ENCODE data around the gene CLIP4. TPM values are rescaled to one million over a fixed set of nuclear protein-coding genes. Genes with fewer than 3 reads are reported as not detected.
A peak's percentile ranks its signal among the peaks of the same experiment; 100 is the strongest.

Gene CLIP4
- polyA plus RNA-seq, 1 experiment: 38.8 TPM

DNA sequence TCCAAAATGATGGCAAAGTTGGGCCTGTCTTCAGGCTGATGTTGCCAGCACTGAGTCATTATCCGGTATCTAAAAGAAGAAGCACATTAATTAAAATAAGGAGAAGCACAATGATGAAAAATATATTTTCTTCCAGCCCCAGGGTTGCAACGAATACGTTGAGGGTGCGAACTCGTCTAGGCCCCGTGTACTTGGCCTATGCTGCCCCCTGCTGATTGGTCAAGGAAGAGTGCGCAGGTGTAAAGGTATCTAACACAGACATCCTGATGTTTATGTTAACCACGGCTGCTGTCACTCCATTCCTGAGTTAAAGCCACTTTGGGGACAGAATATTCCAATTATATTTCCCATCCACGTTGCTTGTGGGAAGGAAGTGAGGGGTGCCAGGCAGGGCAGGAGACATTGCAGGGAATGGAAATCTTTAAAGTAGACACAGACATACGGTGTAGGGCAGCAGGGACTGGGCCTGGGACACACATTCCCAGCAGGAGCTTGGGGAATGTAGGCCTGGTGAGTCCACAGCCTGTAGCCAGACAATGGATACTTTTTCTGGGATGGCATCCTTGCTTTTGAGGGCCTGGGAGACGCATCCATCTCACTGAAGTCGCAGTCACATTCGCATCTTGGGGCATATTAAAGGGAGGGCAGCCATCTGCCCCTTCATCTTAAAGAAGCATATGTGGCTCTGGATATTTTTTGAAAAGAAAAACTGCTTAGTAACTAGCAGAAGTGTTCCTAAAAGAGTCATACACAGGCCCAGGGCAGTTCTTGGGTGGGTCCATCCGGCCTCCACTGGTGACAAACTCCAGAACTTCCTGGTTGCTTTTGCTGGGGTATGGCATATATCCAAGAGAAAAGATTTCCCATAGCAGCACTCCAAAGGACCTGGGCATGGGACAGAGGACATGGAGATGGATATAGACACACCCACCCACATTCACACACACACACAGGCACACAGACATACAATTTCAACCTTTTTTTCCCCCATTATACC lies 81.9 kb downstream of the CLIP4 start:
- TF ChIP-seq CTCF (IDR thresholded peaks at IDR 0.05; ENCODE audit: insufficient read depth, low read depth, low read length): peak; percentile 82
- CTCF ChIA-PET: interaction anchor here (1.4 to 2.0 kb wide), 2 partner anchors 34 to 241 kb away, joined by 5 to 6 read pairs; no protein-coding TSS in a partner anchor

GRCh38 chr2:29201979-29202378 lies 86.8 kb downstream of the CLIP4 start:
- TF ChIP-seq CTCF (IDR thresholded peaks at IDR 0.05; ENCODE audit: insufficient read depth, low read depth, low read length): no peak
- Histone ChIP-seq H3K36me3 (ENCODE audit: control insufficient read depth, insufficient read depth, low read length) (no peaks in the 10 kb centered on the region), H3K27me3 (ENCODE audit: control insufficient read depth, insufficient read depth, low read length) (no peaks in the 10 kb centered on the region), H3K4me3 (ENCODE audit: low read depth, low read length) (no peak overlapping the region)
- no peak for DNase-seq (ENCODE audit: low read depth)
- ChIA-PET POLR2A (interaction anchor here (0.6 kb wide), 1 partner anchor 894 kb away, joined by 3 read pairs; no protein-coding TSS in a partner anchor), CTCF (interaction anchor here (0.8 to 2.3 kb wide), 4 partner anchors 11 to 244 kb away, joined by 3 to 12 read pairs (median 4); no protein-coding TSS in a partner anchor)

More for the DNA sequence above, 81.9 kb downstream of the CLIP4 start:
- H3K4me3 ChIP-seq (ENCODE audit: low read depth, low read length): no peak overlapping the region
- no peak for DNase-seq (ENCODE audit: low read depth)
- H3K27me3 ChIP-seq (ENCODE audit: control insufficient read depth, insufficient read depth, low read length): no peaks in the 10 kb centered on the region
- peaks cover 2% of the 10 kb centered on the region; the same call in 1 of the 2 replicates for H3K36me3 ChIP-seq (ENCODE audit: control insufficient read depth, insufficient read depth, low read length)
- POLR2A ChIA-PET: no interaction called here

- H3K4me3 ChIP-seq (ENCODE audit: low read depth, low read length): no peak overlapping the region
- DNase-seq (ENCODE audit: low read depth): no peak
- H3K27me3 ChIP-seq (ENCODE audit: control insufficient read depth, insufficient read depth, low read length): no peaks in the 10 kb centered on the region
- no peaks in the 10 kb centered on the region for H3K36me3 ChIP-seq (ENCODE audit: control insufficient read depth, insufficient read depth, low read length)
- TF ChIP-seq CTCF (IDR thresholded peaks at IDR 0.05; ENCODE audit: insufficient read depth, low read depth, low read length): no peak
- ChIA-PET POLR2A (no interaction called here), CTCF (interaction anchor here (1.1 to 1.3 kb wide), 2 partner anchors 10 to 107 kb away, joined by 3 read pairs; no protein-coding TSS in a partner anchor)
Measured at GRCh38 chr2:29202819-29203495, 87.7 kb downstream of the CLIP4 start.

DNA sequence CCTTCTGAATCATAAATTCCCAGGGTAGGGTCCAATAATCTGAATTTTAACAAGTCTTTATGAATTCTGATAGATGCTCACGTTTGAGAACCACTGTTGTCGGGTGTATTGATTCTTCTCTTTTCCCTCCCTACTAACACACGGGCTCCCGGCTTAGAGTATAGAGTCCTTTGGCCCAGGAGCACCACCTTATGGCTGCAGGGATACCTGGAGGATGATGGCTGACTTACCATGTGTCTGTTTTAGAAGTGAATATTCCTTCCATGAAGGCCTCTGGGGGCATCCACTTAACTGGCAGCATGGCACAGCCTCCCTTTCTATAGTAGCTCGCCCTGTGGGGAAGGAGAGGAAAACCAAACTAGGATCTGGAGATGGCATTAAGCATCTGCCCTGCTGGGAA lies 91.7 kb downstream of the CLIP4 start:
- no peaks in the 10 kb centered on the region for H3K27me3 ChIP-seq (ENCODE audit: control insufficient read depth, insufficient read depth, low read length)
- no peak for DNase-seq (ENCODE audit: low read depth)
- ChIA-PET CTCF (interaction anchor here (1.4 kb wide), 1 partner anchor 248 kb away, joined by 4 read pairs; no protein-coding TSS in a partner anchor), POLR2A (no interaction called here)
- H3K4me3 ChIP-seq (ENCODE audit: low read depth, low read length): no peak overlapping the region
- no peaks in the 10 kb centered on the region for H3K36me3 ChIP-seq (ENCODE audit: control insufficient read depth, insufficient read depth, low read length)
- no peak for TF ChIP-seq CTCF (IDR thresholded peaks at IDR 0.05; ENCODE audit: insufficient read depth, low read depth, low read length)
